ENCODE results near the gene SLC25A33.

SLC25A33 gene

GRCh38 chr1:9628541-9629444, 89.5 kb downstream of the SLC25A33 start:
- DNase-seq = no peak

DNA sequence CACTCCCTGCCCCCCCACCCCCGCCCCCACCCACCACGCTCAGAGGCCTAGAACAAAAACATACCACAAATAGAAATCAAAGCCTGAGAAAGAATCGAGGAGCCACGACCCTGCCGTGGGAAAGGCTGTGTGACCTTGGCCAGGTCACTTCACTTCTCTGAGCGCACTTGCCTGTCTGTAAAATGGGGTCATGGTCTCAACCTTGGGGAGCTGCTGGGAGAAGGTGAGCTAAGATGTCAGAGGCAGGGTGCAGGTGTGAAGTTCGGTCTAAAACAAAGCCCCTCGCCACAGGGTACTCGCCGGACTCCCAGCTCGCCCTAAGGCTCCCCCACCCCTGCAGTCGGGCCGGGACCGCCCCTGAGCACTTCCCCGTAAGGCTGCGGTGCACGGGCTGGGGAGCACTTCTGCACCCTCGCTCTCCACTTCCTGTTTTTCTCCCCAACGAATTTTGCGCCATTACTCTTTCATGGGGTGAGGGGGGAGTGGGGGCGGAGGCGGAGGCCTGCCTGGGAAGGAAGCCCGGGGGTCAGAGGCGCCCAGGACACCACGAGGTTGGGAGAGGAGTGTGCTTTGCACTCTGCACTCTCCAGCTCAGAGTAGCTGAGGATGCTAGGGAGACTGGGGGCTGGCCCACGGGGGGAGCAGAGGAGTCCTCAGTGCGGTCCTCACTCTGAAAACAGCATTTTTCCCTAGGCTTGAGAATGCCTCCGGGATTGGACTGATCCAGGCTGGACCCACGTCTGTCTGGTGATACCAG, 90.4 kb downstream of the SLC25A33 start:
- no peak for DNase-seq

GRCh38 chr1:9630331-9631111, 91.3 kb downstream of the SLC25A33 start:
- DNase-seq = no peak

GRCh38 chr1:9631613-9632012, 92.3 kb downstream of the SLC25A33 start:
- DNase-seq = no peak

DNA sequence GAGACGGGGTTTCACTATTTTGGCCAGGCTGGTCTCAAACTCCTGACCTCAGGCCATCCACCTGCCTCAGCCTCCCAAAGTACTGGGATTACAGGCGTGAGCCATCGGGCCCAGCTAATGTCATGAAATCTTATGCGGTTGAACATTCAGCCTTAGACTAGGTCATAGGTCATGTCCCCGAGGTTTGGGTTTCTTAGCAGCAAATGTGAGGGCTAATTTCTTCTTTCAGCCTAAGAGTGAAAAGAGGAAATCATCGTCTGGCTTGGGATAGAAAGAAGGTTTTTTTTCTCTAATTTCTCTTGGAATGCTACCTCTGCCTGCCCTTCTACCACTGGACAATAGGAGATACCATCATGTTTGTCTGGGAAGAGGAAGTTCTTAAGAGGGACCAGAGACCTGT, 94.2 kb downstream of the SLC25A33 start:
- no peak for DNase-seq

GRCh38 chr1:9634582-9634981, 95.3 kb downstream of the SLC25A33 start:
- DNase-seq = no peak

Measured in right hindlimb (tissue), 1 donor.